Esophagus mucosa (tissue), 1 donor: ENCODE data around the gene LDLRAP1. TPM values are rescaled to one million over a fixed set of nuclear protein-coding genes. Genes with fewer than 3 reads are reported as not detected.
"Not testable (repeated sequence)": the region's sequence is repeated elsewhere in the genome, so short reads cannot be mapped to it uniquely, and the experiment has no call there.

Experiments
- ATAC-seq: fragments of 200-7000 bp; cut with Tn5 transposase; one replicate; pipeline ENCODE4 v1.9.1; 2020
- total RNA-seq: library from RNA; stranded (reverse); gene quantifications from one replicate; pipeline ENCODE4 v1.2.4, GENCODE V29; 2023
- donor health status: DM: yes; HTN: yes; CAD: no.

LDLRAP1 gene
- 18.8 TPM for total RNA-seq

- peak; percentile 88 for ATAC-seq
Observed at GRCh38 chr1:25543425-25544242, at the start of gene LDLRAP1. Gene LDLRAP1, plus strand, starts transcription at chr1:25543606. Its CDS starts 93 bp downstream, at chr1:25543699.

GRCh38 chr1:25494952-25495351 lies 48.5 kb upstream of the LDLRAP1 start:
- no peak for ATAC-seq

- ATAC-seq = no peak
Observed at GRCh38 chr1:25500694-25501093, 42.7 kb upstream of the LDLRAP1 start.

DNA sequence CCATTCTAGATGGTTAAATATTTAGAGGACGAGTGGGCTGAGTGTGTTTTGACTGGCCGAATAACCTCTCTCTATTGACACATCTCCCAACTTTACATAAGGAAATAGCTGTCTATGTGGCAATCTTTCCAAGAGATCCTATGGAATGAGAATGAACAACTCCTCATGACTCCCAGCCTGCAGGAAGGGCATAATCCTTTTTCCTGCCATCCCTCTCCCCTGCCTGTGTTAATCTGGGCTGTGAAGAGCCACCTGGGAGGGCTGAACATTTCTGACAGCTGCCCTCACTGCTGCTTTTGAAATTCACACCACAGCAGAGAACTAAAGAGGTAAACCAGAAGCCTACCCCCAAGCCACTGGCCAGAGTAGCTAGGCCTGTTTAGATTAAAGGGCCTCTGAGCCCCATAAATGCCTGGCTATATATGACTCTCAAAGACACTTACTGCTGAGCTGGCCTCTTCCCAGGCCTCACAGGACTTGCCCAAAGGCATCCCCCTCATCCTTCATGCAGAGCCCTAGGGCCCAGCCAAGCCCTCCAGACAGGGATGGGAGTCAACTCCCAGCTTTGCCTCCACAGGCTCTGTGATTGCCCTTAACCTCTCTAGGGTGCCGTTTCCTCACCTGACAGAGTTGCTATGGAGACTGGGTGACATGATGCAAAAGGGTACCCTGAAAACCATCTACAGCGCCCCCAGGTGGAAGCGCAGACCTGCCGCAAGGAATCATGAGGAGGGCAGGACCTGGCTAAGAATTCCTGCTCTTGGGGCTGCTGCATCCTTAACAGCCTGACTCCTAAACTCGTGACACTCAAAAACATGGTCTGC lies 42.0 kb upstream of the LDLRAP1 start:
- ATAC-seq = no peak

DNA sequence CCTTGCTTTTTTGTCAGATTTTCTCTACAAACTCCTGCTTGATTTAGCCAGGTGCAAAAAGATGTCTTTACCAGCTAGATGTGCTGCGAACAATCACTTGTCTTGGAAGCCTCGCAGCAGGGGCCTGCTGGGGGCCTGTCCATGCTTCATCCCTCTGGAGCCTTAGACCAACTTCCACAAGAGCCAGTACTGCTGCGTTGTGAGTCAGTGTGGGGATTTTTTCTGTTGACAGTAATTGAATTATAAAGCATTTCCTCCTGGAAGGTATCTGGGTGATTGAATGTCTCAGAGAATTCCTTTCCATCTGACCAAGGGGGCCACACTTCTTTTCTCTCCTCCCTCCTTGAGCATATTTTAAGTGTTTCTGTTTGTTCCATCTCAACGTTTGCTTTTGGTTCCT lies 40.4 kb upstream of the LDLRAP1 start:
- ATAC-seq = peak; percentile 27

DNA sequence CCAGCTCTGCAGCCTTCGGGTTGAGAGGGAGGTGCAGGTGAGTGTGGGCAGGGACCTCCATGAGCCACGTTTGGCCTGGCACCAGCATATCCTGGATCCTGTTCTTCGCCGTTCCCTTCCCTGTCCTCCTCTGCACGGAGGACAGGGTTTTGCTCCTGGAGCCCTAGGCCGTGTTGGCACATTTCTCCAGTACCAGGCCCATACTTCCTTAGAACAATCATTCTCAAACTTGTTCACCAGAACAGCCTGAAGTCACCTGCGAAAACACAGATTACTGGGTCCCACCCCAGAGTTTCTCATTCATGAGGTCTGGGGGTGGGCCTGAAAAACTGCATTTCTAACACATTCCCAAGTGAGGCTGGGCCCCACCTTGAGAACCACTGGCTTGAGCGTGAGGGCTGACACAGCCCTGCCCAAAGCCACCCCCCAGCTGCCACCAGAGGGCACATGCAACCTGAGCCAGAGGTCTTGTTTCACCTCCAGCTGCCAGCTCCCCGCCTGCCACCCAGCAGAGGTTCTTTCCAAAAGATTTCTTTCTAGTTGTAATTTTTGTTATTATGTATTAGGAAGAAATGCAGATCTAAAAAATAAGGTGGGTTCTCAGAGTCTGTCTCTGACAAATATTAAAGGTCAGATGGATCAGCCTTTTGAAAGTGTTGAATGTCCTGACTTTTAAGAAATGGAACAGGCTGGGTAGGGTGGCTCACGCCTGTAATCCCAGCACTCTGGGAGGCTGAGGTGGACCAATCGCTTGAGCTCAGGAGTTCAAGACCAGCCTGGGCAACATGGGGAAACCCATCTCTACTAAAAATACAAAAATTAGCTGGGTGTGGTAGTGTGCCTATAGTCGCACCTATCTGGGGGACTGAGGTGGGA lies 39.6 kb upstream of the LDLRAP1 start:
- ATAC-seq = peak; percentile 88

DNA sequence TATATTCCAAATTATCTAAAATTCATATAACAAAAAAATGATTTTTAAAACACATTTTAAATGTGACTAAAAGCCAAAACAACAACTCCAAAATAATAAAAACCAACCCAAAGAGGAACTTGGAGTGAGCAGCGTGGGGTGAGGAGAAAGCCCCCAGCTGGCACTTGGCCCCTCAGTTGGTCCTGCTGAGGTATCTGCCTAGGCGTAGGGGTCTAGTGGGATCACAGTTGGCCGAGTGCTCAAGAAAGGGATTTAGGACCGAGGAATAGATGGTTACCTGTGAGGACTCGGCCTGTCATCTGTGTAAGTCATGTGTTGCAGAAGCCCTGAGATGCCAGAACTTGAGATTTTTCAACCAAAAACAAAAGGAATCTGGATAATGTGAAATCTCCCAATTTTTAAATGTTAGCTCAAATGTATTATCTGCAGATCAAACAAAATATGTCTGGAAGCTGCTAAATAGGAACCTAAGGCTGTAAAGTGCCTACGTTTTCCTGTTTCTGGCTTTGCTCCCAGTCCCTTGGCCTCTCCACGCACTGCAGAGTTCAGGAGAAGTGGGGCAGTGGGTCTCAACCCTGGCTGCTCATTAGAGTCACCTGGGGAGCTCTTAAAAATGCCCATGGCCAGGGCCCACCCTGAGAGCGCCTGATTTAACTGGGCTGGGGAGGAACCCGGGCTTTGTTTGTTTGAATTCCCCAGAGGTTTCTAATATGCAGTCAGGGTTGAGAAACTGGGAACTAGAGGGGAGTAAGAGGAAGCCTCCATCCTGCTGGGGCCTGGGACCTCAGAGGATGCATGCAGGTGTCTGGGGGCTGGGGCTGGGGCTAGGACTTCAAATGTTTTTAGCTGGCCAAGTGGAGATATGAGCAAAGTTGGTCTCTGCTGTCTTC lies 38.5 kb upstream of the LDLRAP1 start:
- peak; percentile 7 for ATAC-seq

GRCh38 chr1:25505656-25506385 lies 37.6 kb upstream of the LDLRAP1 start:
- peak; percentile 23 for ATAC-seq

DNA sequence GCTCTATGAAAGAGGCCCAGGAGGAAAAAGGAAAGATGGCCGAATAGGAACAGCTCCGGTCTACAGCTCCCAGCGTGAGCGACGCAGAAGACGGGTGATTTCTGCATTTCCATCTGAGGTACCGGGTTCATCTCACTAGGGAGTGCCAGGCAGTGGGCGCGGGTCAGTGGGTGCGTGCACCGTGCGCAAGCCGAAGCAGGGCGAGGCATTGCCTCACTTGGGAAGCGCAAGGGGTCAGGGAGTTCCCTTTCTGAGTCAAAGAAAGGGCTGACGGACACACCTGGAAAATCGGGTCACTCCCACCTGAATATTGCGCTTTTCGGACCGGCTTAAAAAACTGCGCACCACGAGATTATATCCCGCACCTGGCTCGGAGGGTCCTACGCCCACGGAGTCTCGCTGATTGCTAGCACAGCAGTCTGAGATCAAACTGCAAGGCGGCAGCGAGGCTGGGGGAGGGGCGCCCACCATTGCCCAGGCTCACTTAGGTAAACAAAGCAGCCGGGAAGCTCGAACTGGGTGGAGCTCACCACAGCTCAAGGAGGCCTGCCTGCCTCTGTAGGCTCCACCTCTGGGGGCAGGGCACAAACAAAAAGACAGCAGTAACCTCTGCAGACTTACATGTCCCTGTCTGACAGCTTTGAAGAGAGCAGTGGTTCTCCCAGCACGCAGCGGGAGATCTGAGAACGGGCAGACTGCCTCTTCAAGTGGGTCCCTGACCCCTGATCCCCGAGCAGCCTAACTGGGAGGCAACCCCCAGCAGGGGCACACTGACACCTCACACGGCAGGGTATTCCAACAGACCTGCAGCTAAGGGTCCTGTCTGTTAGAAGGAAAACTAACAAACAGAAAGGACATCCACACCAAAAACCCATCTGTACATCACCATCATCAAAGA lies 36.6 kb upstream of the LDLRAP1 start:
- not testable (repeated sequence) for ATAC-seq

DNA sequence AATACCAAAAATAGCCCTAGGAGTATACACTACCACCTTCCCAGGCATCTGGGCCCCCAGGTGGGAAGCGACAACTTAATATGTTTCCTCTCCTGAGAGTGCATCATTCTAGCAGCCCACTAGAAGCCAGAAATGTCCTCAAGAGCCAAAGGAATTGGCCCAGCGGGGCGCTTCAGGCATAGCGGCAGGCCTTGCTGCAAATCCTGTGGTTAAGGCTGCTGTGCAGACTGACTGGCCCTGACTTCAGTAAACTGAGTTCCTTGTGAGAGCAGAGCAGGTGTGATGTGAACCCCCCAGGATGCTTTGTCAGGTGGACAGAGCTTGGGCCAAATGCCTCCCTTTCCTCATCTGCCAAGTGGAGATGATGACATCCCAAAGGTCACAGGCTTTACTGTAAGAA lies 29.7 kb upstream of the LDLRAP1 start:
- ATAC-seq = no peak

DNA sequence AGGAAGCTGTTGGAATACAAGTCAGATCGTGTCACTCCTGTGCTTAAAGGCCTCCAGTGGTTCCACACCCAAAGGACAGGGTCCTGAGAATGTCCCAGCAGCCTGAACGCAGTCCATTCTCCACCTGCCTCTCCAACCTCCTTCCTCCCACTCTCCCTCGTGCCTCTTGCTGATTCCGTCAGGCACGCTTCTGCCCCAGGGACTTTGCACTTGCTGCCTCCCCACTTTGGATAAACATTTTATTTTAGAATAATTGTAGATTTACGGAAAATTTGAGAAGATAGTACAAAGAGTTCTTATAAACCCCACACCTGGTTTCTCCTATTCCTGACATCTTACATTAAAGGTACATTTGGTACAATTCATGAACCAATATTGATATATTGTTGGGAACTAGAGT lies 28.4 kb upstream of the LDLRAP1 start:
- no peak for ATAC-seq

DNA sequence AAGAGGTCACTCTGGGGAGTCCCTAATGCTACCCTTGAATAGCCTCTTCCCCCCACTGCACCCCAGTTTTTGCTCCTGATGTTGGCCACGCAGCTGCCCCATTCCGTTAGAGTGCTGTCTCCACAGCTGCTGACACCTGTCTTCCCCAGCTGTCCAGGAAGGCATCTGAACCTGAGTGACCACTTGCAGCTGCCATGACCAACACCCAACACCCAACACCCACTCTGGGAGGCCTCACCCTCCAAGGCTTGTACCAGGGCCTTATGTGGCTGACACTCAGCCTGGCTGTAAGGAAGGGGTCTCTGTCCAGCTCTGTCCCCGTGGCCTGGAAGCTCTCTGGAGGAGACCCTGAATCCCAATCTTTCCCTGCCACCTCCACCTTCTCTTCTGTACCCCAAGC lies 26.7 kb upstream of the LDLRAP1 start:
- ATAC-seq = no peak

GRCh38 chr1:25517476-25518394 lies 25.7 kb upstream of the LDLRAP1 start:
- peak; percentile 6 for ATAC-seq

DNA sequence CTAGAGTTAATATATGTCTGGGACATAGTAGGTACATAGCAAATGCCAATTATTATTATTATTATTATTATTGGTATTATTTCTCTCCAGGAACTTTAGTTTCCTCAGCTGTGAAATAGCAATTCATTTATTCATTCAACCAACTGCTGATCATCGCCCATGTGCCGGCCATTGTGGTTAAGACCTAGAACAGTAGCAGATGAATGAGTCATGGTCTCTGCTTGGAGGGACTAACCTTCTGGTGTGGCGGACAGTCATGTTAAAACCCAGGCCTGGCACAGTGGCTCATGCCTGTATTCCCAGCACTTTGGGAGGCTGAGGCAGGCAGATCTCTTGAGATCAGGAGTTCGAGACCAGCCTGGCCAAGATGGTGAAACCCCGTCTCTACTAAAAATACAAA lies 23.8 kb upstream of the LDLRAP1 start:
- ATAC-seq = no peak

- ATAC-seq = no peak
Observed at GRCh38 chr1:25520446-25521061, 22.9 kb upstream of the LDLRAP1 start.

DNA sequence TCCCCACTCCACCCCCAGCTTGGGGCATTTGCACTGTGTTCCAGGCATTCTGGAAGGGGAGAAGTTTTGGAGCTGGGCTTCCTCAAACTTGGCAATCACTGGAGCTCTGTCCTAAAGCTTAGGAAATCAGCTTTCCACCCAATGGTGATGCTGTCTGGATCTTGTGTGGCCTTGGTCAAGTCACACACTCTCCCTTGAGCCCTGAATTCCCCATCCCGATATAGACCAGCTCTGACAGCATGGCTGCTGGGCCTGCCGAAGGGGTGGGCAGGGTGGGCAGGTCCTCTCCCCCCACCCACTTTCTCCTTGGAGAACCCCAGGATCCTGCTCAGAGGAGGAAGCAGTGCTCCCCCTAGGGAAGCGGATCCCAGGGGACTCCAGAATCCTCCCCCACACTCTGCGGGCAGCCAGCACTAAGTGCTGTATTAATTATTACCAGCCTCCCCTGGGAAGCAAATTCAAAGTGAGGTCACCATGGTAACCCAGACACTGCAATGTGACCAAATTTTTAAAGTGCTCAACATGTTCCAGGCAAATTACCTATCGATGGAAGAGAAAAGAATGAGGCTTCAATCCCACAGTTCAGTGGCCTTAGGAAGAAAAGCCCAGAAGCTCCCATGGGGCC lies 21.3 kb upstream of the LDLRAP1 start:
- no peak for ATAC-seq

- peak; percentile 36 for ATAC-seq
Observed at GRCh38 chr1:25523542-25523941, 19.9 kb upstream of the LDLRAP1 start.
